Measurements from ENCODE around the gene CPHXL. TPM values are rescaled to one million over a fixed set of nuclear protein-coding genes. Genes with fewer than 3 reads are reported as not detected.

Gene CPHXL
- total and polyA plus RNA-seq, 2 of the 4 experiments (the other 2 are of a cell fraction), result not detected

GRCh38 chr16:75770051-75770450 lies 43.8 kb upstream of the CPHXL start:
- ATAC-seq (ENCODE audit: low read depth) (no peak), DNase-seq (no peak)
- POLR2A ChIA-PET (ENCODE audit: unreplicated experiment), result no interaction called here
- CTCF ChIA-PET, result no interaction called here
- H3K9me1 ChIP-seq (ENCODE audit: insufficient read depth, low read length), result no peaks in the 10 kb centered on the region
- no peak overlapping the region for H3K27ac ChIP-seq (ENCODE audit: insufficient read depth, low read length)
- no peaks in the 10 kb centered on the region for H3K36me3 ChIP-seq (ENCODE audit: control insufficient read depth, insufficient read depth, low read length)
- no peak overlapping the region for H3K4me3 ChIP-seq (ENCODE audit: insufficient read depth, low read depth, low read length)
- H2BK15ac ChIP-seq (ENCODE audit: low read depth, low read length), result no peak overlapping the region
- H3K9ac ChIP-seq (ENCODE audit: low read depth, low read length), result no peak overlapping the region
- H2AFZ ChIP-seq (replicated peaks; ENCODE audit: low read length, poor library complexity), result no peak overlapping the region
- TF ChIP-seq POLR2A (IDR thresholded peaks at IDR 0.05; ENCODE audit: low read depth, low read length), result no peak
- TF ChIP-seq MAFK (IDR thresholded peaks at IDR 0.05; ENCODE audit: low read depth, low read length), result no peak
- TF ChIP-seq RAD21 (IDR thresholded peaks at IDR 0.05; ENCODE audit: low read length), result no peak
- no peak for TF ChIP-seq CHD1 (IDR thresholded peaks at IDR 0.05; ENCODE audit: low read depth, low read length)
- TF ChIP-seq RCOR1 (IDR thresholded peaks at IDR 0.05; ENCODE audit: insufficient replicate concordance, low read length), result no peak
- no peaks in the 10 kb centered on the region for H3K79me1 ChIP-seq (ENCODE audit: low read depth in 1 of 2, low read length in 2 of 2)
- H3K4me2 ChIP-seq (ENCODE audit: low read depth, low read length), result no peak overlapping the region
- no peak overlapping the region for H4K91ac ChIP-seq (ENCODE audit: insufficient read depth, low read depth, low read length)
- H3K27me3 ChIP-seq (ENCODE audit: control insufficient read depth, insufficient read depth, low read length), result peaks cover 3% of the 10 kb centered on the region; the same call in 1 of the 2 replicates
- H2BK5ac ChIP-seq (ENCODE audit: low read depth, low read length, poor library complexity, severe bottlenecking), result no peak overlapping the region
- no peak overlapping the region for H4K5ac ChIP-seq (ENCODE audit: low read depth, low read length)
- no peak overlapping the region for H3K56ac ChIP-seq (ENCODE audit: extremely low read depth, insufficient read depth, low read length)
- H2AK9ac ChIP-seq (replicated peaks; ENCODE audit: low read depth, low read length, poor library complexity), result no peak overlapping the region
- H3K18ac ChIP-seq (ENCODE audit: low read depth, low read length), result no peak overlapping the region
- no peak overlapping the region for H2BK20ac ChIP-seq (ENCODE audit: low read depth, low read length)
- no peak overlapping the region for H3K23ac ChIP-seq (ENCODE audit: low read depth, low read length)
- H2BK120ac ChIP-seq (ENCODE audit: low read depth, low read length), result no peak overlapping the region
- no peaks in the 10 kb centered on the region for H4K20me1 ChIP-seq (ENCODE audit: insufficient read depth, low read length)
- dilution Hi-C loops (cut with HindIII; ENCODE audit: low sequenced_read_pairs, unreplicated experiment), result no loop called here
- peaks cover 2% of the 10 kb centered on the region; the same call in 1 of the 2 replicates for H3K9me3 ChIP-seq (ENCODE audit: control insufficient read depth, insufficient read depth, low read length)
- no peak overlapping the region for H3K4ac ChIP-seq (ENCODE audit: low read depth, low read length)
- intact Hi-C loops (cut with micrococcal nuclease), result no loop called here
- H2AK5ac ChIP-seq (ENCODE audit: low read depth, low read length), result no peak overlapping the region
- H3K14ac ChIP-seq (replicated peaks; ENCODE audit: low read depth, low read length), result no peak overlapping the region
- in situ Hi-C loops (cut with MboI; ENCODE audit: low sequenced_read_pairs), result loop anchor here (25.0 kb wide), 1 partner anchor 558 kb away; the partner anchor contains the start of genes CTRB1 and CTRB2
- H3K4me1 ChIP-seq (ENCODE audit: control insufficient read depth, insufficient read depth, low read length), result no peaks in the 10 kb centered on the region
- H4K8ac ChIP-seq (ENCODE audit: low read depth in 2 of 2, low read length in 2 of 2), result no peak overlapping the region
- no TSS peak for BruUV-seq (replicated peaks)

All from IMR-90 (cell line).